MM.1S (cell line): ENCODE measurements around the gene TACR3.

Experiments used
- DNase-seq: peaks from one replicate; pipeline ENCODE4 v3.0.0-alpha.2; 2015
- H2AFZ ChIP-seq: fragments of 300-600 bp; sonication (generic); 2 replicates; pipeline ENCODE4 v1.6.0; 2016; ENCODE audit warnings: antibody characterized with exemption, low read length
- H3F3A ChIP-seq: fragments of 300-600 bp; sonication (generic); 2 replicates; pipeline ENCODE4 v1.6.1; 2016; ENCODE audit warnings: mild to moderate bottlenecking, antibody characterized with exemption, low read length, moderate library complexity, mixed read lengths; ENCODE audit not compliant: insufficient read depth
- H3K27ac ChIP-seq: fragments of 300-600 bp; sonication (generic); 2 replicates; pipeline ENCODE4 v1.5.1; 2016; ENCODE audit warnings: mild to moderate bottlenecking, low read length
- H3K27me3 ChIP-seq: fragments of 300-600 bp; sonication (generic); replicated peaks from 2 replicates; pipeline ENCODE4 v1.6.0; 2016; ENCODE audit warnings: low read length; ENCODE audit not compliant: insufficient read depth
- H3K36me3 ChIP-seq: fragments of 300-600 bp; sonication (generic); replicated peaks from 2 replicates; pipeline ENCODE4 v1.6.1; 2016; ENCODE audit warnings: mild to moderate bottlenecking, low read length, mixed read lengths; ENCODE audit not compliant: insufficient read depth
- H3K4me1 ChIP-seq: fragments of 300-600 bp; sonication (generic); 2 replicates; pipeline ENCODE4 v1.6.1; 2016; ENCODE audit warnings: low read length, mixed read lengths
- H3K4me2 ChIP-seq: fragments of 300-600 bp; sonication (generic); 2 replicates; pipeline ENCODE4 v1.6.0; 2016; ENCODE audit warnings: low read depth, low read length
- H3K4me3 ChIP-seq: fragments of 300-600 bp; sonication (generic); 2 replicates; pipeline ENCODE4 v1.5.1; 2016; ENCODE audit warnings: low read length, mixed read lengths
- H3K79me2 ChIP-seq: fragments of 300-600 bp; sonication (generic); 2 replicates; pipeline ENCODE4 v1.6.1; 2016; ENCODE audit warnings: mixed run types, low read length, mixed read lengths
- H3K9ac ChIP-seq: fragments of 300-600 bp; sonication (generic); 2 replicates; pipeline ENCODE4 v1.6.1; 2016; ENCODE audit warnings: low read length, mixed read lengths
- H3K9me2 ChIP-seq: fragments of 300-600 bp; sonication (generic); replicated peaks from 2 replicates; pipeline ENCODE4 v1.6.1; 2016; ENCODE audit warnings: mild to moderate bottlenecking, low read length, mixed read lengths; ENCODE audit not compliant: insufficient read depth
- H3K9me3 ChIP-seq: fragments of 300-600 bp; sonication (generic); replicated peaks from 2 replicates; pipeline ENCODE4 v1.6.1; 2016; ENCODE audit warnings: mild to moderate bottlenecking, low read length, mixed read lengths; ENCODE audit not compliant: insufficient read depth
- H4K20me1 ChIP-seq: fragments of 300-600 bp; sonication (generic); 2 replicates; pipeline ENCODE4 v1.6.1; 2016; ENCODE audit warnings: mild to moderate bottlenecking, low read length, moderate library complexity, mixed read lengths; ENCODE audit not compliant: insufficient read depth
- EZH2 ChIP-seq: fragments of 300-600 bp; sonication (generic); optimal IDR thresholded peaks from 2 replicates; pipeline ENCODE3; 2017; ENCODE audit warnings: low read depth, mild to moderate bottlenecking, antibody characterized with exemption, low read length, mixed read lengths
- EZH2phosphoT487 ChIP-seq: fragments of 300-600 bp; sonication (generic); IDR thresholded peaks from 2 replicates; pipeline ENCODE4 v1.6.1; 2018; ENCODE audit warnings: antibody characterized with exemption, low read length
- TF ChIP-seq, protein P1 (sequence below): fragments of 300-600 bp; sonication (generic); IDR thresholded peaks from 2 replicates; pipeline ENCODE4 v1.5.1; 2016; ENCODE audit warnings: antibody characterized with exemption, low read length, mixed read lengths

Gene TACR3

DNA sequence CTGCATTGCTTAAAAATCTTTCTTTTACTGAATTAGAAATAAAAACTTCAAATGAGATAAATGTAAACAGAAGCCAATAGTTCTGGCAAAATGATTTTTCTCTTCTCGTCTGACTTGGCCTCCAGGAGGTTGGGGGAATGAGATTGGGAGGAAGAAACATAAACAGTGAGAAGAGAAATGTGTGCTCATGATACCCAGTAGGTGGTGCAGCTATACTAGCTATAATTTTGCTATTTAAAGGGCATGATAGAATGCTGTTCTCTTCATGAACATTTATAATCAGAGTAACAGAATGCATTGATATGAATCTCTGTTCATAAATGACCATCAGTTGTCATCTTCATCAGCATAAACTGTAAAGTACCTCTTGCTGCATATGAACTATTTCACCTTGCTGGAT is 85.5 kb downstream of the TACR3 start:
- no peak for DNase-seq
- Histone ChIP-seq H3K27ac (no peak overlapping the region), H3K36me3 (no peaks in the 10 kb centered on the region)

DNA sequence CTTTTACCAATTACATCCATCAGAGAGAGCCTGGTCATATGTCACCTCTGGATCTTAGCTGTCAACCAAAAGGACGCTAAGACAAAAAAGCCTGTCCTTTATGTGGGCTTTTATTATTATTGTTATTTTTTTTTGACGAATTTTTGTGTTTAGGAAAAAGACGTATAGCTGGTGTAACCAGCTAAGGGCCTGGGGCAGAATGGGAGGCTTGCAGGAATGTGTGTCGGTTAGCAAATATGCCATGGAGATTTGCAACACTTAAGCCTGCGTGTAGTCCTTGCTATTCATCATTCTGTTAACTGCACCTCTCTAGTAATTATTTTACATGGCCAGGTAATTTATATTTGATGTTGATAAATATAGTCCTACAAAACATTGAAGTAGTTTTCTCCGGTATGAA is 93.5 kb downstream of the TACR3 start:
- no peaks in the 10 kb centered on the region for H3K9me2 ChIP-seq
- TF ChIP-seq, protein P1, sequence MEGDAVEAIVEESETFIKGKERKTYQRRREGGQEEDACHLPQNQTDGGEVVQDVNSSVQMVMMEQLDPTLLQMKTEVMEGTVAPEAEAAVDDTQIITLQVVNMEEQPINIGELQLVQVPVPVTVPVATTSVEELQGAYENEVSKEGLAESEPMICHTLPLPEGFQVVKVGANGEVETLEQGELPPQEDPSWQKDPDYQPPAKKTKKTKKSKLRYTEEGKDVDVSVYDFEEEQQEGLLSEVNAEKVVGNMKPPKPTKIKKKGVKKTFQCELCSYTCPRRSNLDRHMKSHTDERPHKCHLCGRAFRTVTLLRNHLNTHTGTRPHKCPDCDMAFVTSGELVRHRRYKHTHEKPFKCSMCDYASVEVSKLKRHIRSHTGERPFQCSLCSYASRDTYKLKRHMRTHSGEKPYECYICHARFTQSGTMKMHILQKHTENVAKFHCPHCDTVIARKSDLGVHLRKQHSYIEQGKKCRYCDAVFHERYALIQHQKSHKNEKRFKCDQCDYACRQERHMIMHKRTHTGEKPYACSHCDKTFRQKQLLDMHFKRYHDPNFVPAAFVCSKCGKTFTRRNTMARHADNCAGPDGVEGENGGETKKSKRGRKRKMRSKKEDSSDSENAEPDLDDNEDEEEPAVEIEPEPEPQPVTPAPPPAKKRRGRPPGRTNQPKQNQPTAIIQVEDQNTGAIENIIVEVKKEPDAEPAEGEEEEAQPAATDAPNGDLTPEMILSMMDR: no peak
- no peak for TF ChIP-seq EZH2
- TF ChIP-seq EZH2phosphoT487: no peak
- no peaks in the 10 kb centered on the region for H3K36me3 ChIP-seq
- H2AFZ ChIP-seq: no peak overlapping the region
- no peaks in the 10 kb centered on the region for H3K79me2 ChIP-seq
- no peak for DNase-seq
- H3K4me1 ChIP-seq: no peaks in the 10 kb centered on the region
- no peaks in the 10 kb centered on the region for H3K9me3 ChIP-seq
- no peak overlapping the region for H3K4me3 ChIP-seq
- no peaks in the 10 kb centered on the region for H4K20me1 ChIP-seq
- H3K27ac ChIP-seq: no peak overlapping the region
- no peak overlapping the region for H3K4me2 ChIP-seq
- H3F3A ChIP-seq: no peaks in the 10 kb centered on the region
- no peaks in the 10 kb centered on the region for H3K27me3 ChIP-seq
- H3K9ac ChIP-seq: no peak overlapping the region

More for the DNA sequence above, 85.5 kb downstream of the TACR3 start:
- no peak for TF ChIP-seq EZH2phosphoT487
- TF ChIP-seq EZH2: no peak
- TF ChIP-seq, protein P1: no peak
- Histone ChIP-seq H3F3A (no peaks in the 10 kb centered on the region), H3K4me3 (no peak overlapping the region), H4K20me1 (no peaks in the 10 kb centered on the region), H2AFZ (no peak overlapping the region), H3K27me3 (no peaks in the 10 kb centered on the region), H3K9me2 (no peaks in the 10 kb centered on the region), H3K9me3 (no peaks in the 10 kb centered on the region), H3K9ac (no peak overlapping the region), H3K4me1 (no peaks in the 10 kb centered on the region), H3K4me2 (no peak overlapping the region), H3K79me2 (no peaks in the 10 kb centered on the region)

DNA sequence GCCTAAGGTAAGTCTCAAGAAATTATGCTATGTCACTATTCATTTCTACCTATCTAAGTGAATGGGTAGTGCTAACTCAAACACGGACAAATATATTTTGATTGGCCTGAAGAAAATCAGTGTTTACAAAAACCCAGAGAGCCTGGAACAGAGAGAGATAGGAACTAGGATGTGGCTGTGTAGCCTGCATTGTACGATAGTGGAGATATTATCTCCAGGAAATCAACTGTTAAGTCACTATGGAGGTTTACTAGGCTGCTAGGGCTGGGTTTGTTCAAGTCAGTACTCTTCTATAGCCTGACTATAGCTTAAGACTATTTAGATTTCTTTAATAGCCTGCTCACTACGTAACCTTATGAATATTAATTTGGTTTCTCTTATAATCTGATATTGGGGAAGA is 127.9 kb downstream of the TACR3 start:
- Histone ChIP-seq H3K27ac (no peak overlapping the region), H3K9me2 (no peaks in the 10 kb centered on the region), H4K20me1 (no peaks in the 10 kb centered on the region), H3K4me3 (no peak overlapping the region), H3K4me1 (no peaks in the 10 kb centered on the region), H3K27me3 (no peaks in the 10 kb centered on the region), H3K36me3 (no peaks in the 10 kb centered on the region), H3K4me2 (no peak overlapping the region), H3K79me2 (no peaks in the 10 kb centered on the region), H2AFZ (no peak overlapping the region), H3K9ac (no peak overlapping the region), H3K9me3 (no peaks in the 10 kb centered on the region), H3F3A (no peaks in the 10 kb centered on the region)
- no peak for TF ChIP-seq EZH2
- no peak for TF ChIP-seq EZH2phosphoT487
- TF ChIP-seq, protein P1: no peak
- DNase-seq: no peak
